Measurements from ENCODE around the gene TMEM114.

GRCh38 chr16:8630255-8630953 is 40.1 kb upstream of the TMEM114 start:
- TF ChIP-seq TAF1 (IDR thresholded peaks at IDR 0.05; ENCODE audit: low read depth) (no peak), POLR2AphosphoS5 (IDR thresholded peaks at IDR 0.05) (no peak), REST (IDR thresholded peaks at IDR 0.05; ENCODE audit: borderline replicate concordance) (no peak), RAD21 (conservative IDR thresholded peaks at IDR 0.05) (no peak), EP300 (conservative IDR thresholded peaks at IDR 0.05; ENCODE audit: poor library complexity, severe bottlenecking) (no peak), EZH2 (IDR thresholded peaks at IDR 0.05; ENCODE audit: borderline replicate concordance, insufficient read depth, low read length, poor library complexity, severe bottlenecking) (no peak), SMC3 (conservative IDR thresholded peaks at IDR 0.05; ENCODE audit: poor library complexity) (no peak)
- TF ChIP-seq, protein P1, sequence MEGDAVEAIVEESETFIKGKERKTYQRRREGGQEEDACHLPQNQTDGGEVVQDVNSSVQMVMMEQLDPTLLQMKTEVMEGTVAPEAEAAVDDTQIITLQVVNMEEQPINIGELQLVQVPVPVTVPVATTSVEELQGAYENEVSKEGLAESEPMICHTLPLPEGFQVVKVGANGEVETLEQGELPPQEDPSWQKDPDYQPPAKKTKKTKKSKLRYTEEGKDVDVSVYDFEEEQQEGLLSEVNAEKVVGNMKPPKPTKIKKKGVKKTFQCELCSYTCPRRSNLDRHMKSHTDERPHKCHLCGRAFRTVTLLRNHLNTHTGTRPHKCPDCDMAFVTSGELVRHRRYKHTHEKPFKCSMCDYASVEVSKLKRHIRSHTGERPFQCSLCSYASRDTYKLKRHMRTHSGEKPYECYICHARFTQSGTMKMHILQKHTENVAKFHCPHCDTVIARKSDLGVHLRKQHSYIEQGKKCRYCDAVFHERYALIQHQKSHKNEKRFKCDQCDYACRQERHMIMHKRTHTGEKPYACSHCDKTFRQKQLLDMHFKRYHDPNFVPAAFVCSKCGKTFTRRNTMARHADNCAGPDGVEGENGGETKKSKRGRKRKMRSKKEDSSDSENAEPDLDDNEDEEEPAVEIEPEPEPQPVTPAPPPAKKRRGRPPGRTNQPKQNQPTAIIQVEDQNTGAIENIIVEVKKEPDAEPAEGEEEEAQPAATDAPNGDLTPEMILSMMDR (IDR thresholded peaks at IDR 0.05; ENCODE audit: poor library complexity, severe bottlenecking) = no peak
